ENCODE data around the gene CTCF.

GRCh38 chr16:67540756-67541155 is 21.6 kb upstream of the CTCF start:
- no peak for TF ChIP-seq CTCF (conservative IDR thresholded peaks at IDR 0.05; ENCODE audit: low read length)
- TF ChIP-seq EZH2phosphoT487 (IDR thresholded peaks at IDR 0.05; ENCODE audit: borderline replicate concordance) = no peak
